GM12873 (cell line): ENCODE data around the gene NOC2L.

Experiments
- CTCF ChIP-seq: IDR thresholded peaks from 2 replicates; pipeline ENCODE4 v1.5.1; 2012; ENCODE audit warnings: low read depth, mild to moderate bottlenecking, moderate library complexity, low read length, control low read depth; ENCODE audit not compliant: insufficient read depth; ENCODE audit errors: missing control alignments

The NOC2L gene

GRCh38 chr1:979744-980072, 20.7 kb upstream of the NOC2L start:
- TF ChIP-seq CTCF = no peak

GRCh38 chr1:978835-979743, 20.0 kb upstream of the NOC2L start:
- no peak for TF ChIP-seq CTCF

- TF ChIP-seq CTCF = no peak
These were observed 19.2 kb upstream of the NOC2L start for GRCh38 chr1:978069-978834.

- peak; percentile 69 for TF ChIP-seq CTCF
These were observed 17.0 kb upstream of the NOC2L start for GRCh38 chr1:975896-976683.

- no peak for TF ChIP-seq CTCF
These were observed 16.3 kb upstream of the NOC2L start for GRCh38 chr1:975365-975764.

- TF ChIP-seq CTCF = no peak
These were observed 15.8 kb upstream of the NOC2L start for GRCh38 chr1:974687-975328.
